OCI-LY3 (cell line): ENCODE results near the gene ZSCAN9.

ENCODE experiments used
- EZH2phosphoT487 ChIP-seq: fragments of 200-600 bp; shearing (Covaris generic); IDR thresholded peaks from 2 replicates; pipeline ENCODE4 v1.6.1; 2018; ENCODE audit warnings: antibody characterized with exemption, mixed run types, low read depth
- TF ChIP-seq, protein P1 (sequence below): fragments of 200-600, 300-600 bp; sonication (generic); IDR thresholded peaks from 2 replicates; pipeline ENCODE4 v1.5.1; 2014; ENCODE audit warnings: antibody characterized with exemption, low read length, low read depth

DNA sequence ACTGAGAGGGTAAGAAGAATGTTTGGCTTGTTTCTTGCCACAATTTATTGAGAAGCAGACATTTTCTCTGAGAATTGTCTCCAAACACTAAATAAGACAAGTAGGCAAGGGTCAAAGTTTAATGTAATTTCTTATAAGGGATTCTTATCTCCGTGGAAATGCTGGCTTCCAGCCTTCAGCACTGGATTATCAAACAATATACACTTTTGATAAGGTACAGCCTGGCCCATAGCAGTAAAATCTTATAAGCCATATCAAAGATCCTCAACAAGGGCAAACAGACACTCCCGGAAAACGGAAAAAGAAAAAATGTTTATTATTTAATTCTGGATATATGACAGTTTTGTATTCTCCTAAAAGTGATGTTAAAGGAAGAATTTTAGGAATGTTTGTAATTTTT is 18.5 kb upstream of the ZSCAN9 start:
- TF ChIP-seq, protein P1, sequence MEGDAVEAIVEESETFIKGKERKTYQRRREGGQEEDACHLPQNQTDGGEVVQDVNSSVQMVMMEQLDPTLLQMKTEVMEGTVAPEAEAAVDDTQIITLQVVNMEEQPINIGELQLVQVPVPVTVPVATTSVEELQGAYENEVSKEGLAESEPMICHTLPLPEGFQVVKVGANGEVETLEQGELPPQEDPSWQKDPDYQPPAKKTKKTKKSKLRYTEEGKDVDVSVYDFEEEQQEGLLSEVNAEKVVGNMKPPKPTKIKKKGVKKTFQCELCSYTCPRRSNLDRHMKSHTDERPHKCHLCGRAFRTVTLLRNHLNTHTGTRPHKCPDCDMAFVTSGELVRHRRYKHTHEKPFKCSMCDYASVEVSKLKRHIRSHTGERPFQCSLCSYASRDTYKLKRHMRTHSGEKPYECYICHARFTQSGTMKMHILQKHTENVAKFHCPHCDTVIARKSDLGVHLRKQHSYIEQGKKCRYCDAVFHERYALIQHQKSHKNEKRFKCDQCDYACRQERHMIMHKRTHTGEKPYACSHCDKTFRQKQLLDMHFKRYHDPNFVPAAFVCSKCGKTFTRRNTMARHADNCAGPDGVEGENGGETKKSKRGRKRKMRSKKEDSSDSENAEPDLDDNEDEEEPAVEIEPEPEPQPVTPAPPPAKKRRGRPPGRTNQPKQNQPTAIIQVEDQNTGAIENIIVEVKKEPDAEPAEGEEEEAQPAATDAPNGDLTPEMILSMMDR, result no peak
- TF ChIP-seq EZH2phosphoT487, result no peak
